ENCODE data around the gene TAS2R9.
"Not testable (repeated sequence)": the region's sequence is repeated elsewhere in the genome, so short reads cannot be mapped to it uniquely, and the experiment has no call there.

The TAS2R9 gene

GRCh38 chr12:10826258-10826657 is 16.3 kb upstream of the TAS2R9 start, which contains the start of gene TAS2R10:
Gene TAS2R10, minus strand, starts transcription at chr12:10826358. Its CDS starts 89 bp downstream, at chr12:10826269.
- DNase-seq (ENCODE audit: insufficient read length, low spot score) (no peak), FAIRE-seq (no peak)
- TF ChIP-seq POLR2AphosphoS5 (IDR thresholded peaks at IDR 0.05; ENCODE audit: low read depth, low read length): no peak
- no peak for TF ChIP-seq TAF1 (IDR thresholded peaks at IDR 0.05; ENCODE audit: low read depth, low read length)
- TF ChIP-seq POLR2A (IDR thresholded peaks at IDR 0.05; ENCODE audit: low read depth, low read length): no peak
- no peak for TF ChIP-seq SPI1 (IDR thresholded peaks at IDR 0.05; ENCODE audit: low read depth, low read length)
- TF ChIP-seq PAX5 (IDR thresholded peaks at IDR 0.05; ENCODE audit: insufficient read depth, low read length, severe bottlenecking): no peak
- TF ChIP-seq POU2F2 (IDR thresholded peaks at IDR 0.05; ENCODE audit: low read depth, low read length): no peak

- FAIRE-seq: no peak
- TF ChIP-seq POLR2A (IDR thresholded peaks at IDR 0.05; ENCODE audit: low read depth, low read length) (no peak), SPI1 (IDR thresholded peaks at IDR 0.05; ENCODE audit: low read depth, low read length) (no peak), POU2F2 (IDR thresholded peaks at IDR 0.05; ENCODE audit: low read depth, low read length) (no peak), POLR2AphosphoS5 (IDR thresholded peaks at IDR 0.05; ENCODE audit: low read depth, low read length) (no peak), PAX5 (IDR thresholded peaks at IDR 0.05; ENCODE audit: insufficient read depth, low read length, severe bottlenecking) (no peak), TAF1 (IDR thresholded peaks at IDR 0.05; ENCODE audit: low read depth, low read length) (no peak)
- no peak for DNase-seq (ENCODE audit: insufficient read length, low spot score)
Measured at GRCh38 chr12:10824957-10825356, 15.0 kb upstream of the TAS2R9 start.

GRCh38 chr12:10811883-10812536 is 2.0 kb upstream of the TAS2R9 start:
- DNase-seq (ENCODE audit: insufficient read length, low spot score) (no peak), FAIRE-seq (no peak)
- no peak for TF ChIP-seq POLR2A (IDR thresholded peaks at IDR 0.05; ENCODE audit: low read depth, low read length)

- no peak for FAIRE-seq
Measured at GRCh38 chr12:10807186-10807585, 2.8 kb downstream of the TAS2R9 start, which contains the start of gene TAS2R8. Gene TAS2R8, minus strand, starts transcription at chr12:10807286. Its CDS starts 306 bp downstream, at chr12:10806980.

GRCh38 chr12:10802587-10802986 is 7.4 kb downstream of the TAS2R9 start, which contains the start of gene TAS2R7:
Gene TAS2R7, minus strand, starts transcription at chr12:10802627. Its CDS starts 57 bp downstream, at chr12:10802570.
- FAIRE-seq (no peak), DNase-seq (ENCODE audit: insufficient read length, low spot score) (no peak)
- TF ChIP-seq POLR2A (IDR thresholded peaks at IDR 0.05; ENCODE audit: low read depth, low read length) (no peak), SPI1 (IDR thresholded peaks at IDR 0.05; ENCODE audit: low read depth, low read length) (no peak), PAX5 (IDR thresholded peaks at IDR 0.05; ENCODE audit: insufficient read depth, low read length, severe bottlenecking) (no peak), TAF1 (IDR thresholded peaks at IDR 0.05; ENCODE audit: low read depth, low read length) (no peak), POLR2AphosphoS5 (IDR thresholded peaks at IDR 0.05; ENCODE audit: low read depth, low read length) (no peak), POU2F2 (IDR thresholded peaks at IDR 0.05; ENCODE audit: low read depth, low read length) (no peak)

More at GRCh38 chr12:10807186-10807585, 2.8 kb downstream of the TAS2R9 start, which contains the start of gene TAS2R8:
- TF ChIP-seq PAX5 (IDR thresholded peaks at IDR 0.05; ENCODE audit: insufficient read depth, low read length, severe bottlenecking): no peak
- DNase-seq (ENCODE audit: insufficient read length, low spot score): no peak

GRCh38 chr12:10801741-10802140 is 8.2 kb downstream of the TAS2R9 start:
- FAIRE-seq (no peak), DNase-seq (ENCODE audit: insufficient read length, low spot score) (no peak)
- TF ChIP-seq POLR2A (IDR thresholded peaks at IDR 0.05; ENCODE audit: low read depth, low read length) (no peak), TAF1 (IDR thresholded peaks at IDR 0.05; ENCODE audit: low read depth, low read length) (no peak), POLR2AphosphoS5 (IDR thresholded peaks at IDR 0.05; ENCODE audit: low read depth, low read length) (no peak), SPI1 (IDR thresholded peaks at IDR 0.05; ENCODE audit: low read depth, low read length) (no peak), POU2F2 (IDR thresholded peaks at IDR 0.05; ENCODE audit: low read depth, low read length) (no peak), PAX5 (IDR thresholded peaks at IDR 0.05; ENCODE audit: insufficient read depth, low read length, severe bottlenecking) (no peak)

GRCh38 chr12:10794222-10794621 is 15.7 kb downstream of the TAS2R9 start:
- FAIRE-seq (no peak), DNase-seq (ENCODE audit: insufficient read length, low spot score) (no peak)
- TF ChIP-seq POLR2AphosphoS5 (IDR thresholded peaks at IDR 0.05; ENCODE audit: low read depth, low read length): no peak
- TF ChIP-seq SPI1 (IDR thresholded peaks at IDR 0.05; ENCODE audit: low read depth, low read length): no peak
- TF ChIP-seq POU2F2 (IDR thresholded peaks at IDR 0.05; ENCODE audit: low read depth, low read length): no peak
- no peak for TF ChIP-seq POLR2A (IDR thresholded peaks at IDR 0.05; ENCODE audit: low read depth, low read length)
- TF ChIP-seq TAF1 (IDR thresholded peaks at IDR 0.05; ENCODE audit: low read depth, low read length): no peak
- TF ChIP-seq PAX5 (IDR thresholded peaks at IDR 0.05; ENCODE audit: insufficient read depth, low read length, severe bottlenecking): no peak

GRCh38 chr12:10791769-10792168 is 18.2 kb downstream of the TAS2R9 start:
- not testable (repeated sequence) for DNase-seq (ENCODE audit: insufficient read length, low spot score); FAIRE-seq

- no peak for TF ChIP-seq POLR2A (IDR thresholded peaks at IDR 0.05; ENCODE audit: low read depth, low read length)
- no peak for TF ChIP-seq PAX5 (IDR thresholded peaks at IDR 0.05; ENCODE audit: insufficient read depth, low read length, severe bottlenecking)
- no peak for TF ChIP-seq POU2F2 (IDR thresholded peaks at IDR 0.05; ENCODE audit: low read depth, low read length)
- TF ChIP-seq SPI1 (IDR thresholded peaks at IDR 0.05; ENCODE audit: low read depth, low read length): no peak
- TF ChIP-seq POLR2AphosphoS5 (IDR thresholded peaks at IDR 0.05; ENCODE audit: low read depth, low read length): no peak
- TF ChIP-seq TAF1 (IDR thresholded peaks at IDR 0.05; ENCODE audit: low read depth, low read length): no peak
- DNase-seq (ENCODE audit: insufficient read length, low spot score) (no peak), FAIRE-seq (no peak)
Measured at GRCh38 chr12:10783252-10783651, 26.7 kb downstream of the TAS2R9 start.

- TF ChIP-seq SPI1 (IDR thresholded peaks at IDR 0.05; ENCODE audit: low read depth, low read length) (no peak), POLR2A (IDR thresholded peaks at IDR 0.05; ENCODE audit: low read depth, low read length) (no peak), POU2F2 (IDR thresholded peaks at IDR 0.05; ENCODE audit: low read depth, low read length) (no peak), PAX5 (IDR thresholded peaks at IDR 0.05; ENCODE audit: insufficient read depth, low read length, severe bottlenecking) (no peak), POLR2AphosphoS5 (IDR thresholded peaks at IDR 0.05; ENCODE audit: low read depth, low read length) (no peak), TAF1 (IDR thresholded peaks at IDR 0.05; ENCODE audit: low read depth, low read length) (no peak)
- FAIRE-seq: no peak
Measured at GRCh38 chr12:10779103-10779502, 30.9 kb downstream of the TAS2R9 start.

More at GRCh38 chr12:10779103-10779502, 30.9 kb downstream of the TAS2R9 start:
- no peak for DNase-seq (ENCODE audit: insufficient read length, low spot score)

Measured in GM12891 (cell line).